ENCODE data around the gene CPNE1. TPM values are rescaled to one million over a fixed set of nuclear protein-coding genes. Genes with fewer than 3 reads are reported as not detected.
"Not testable (repeated sequence)": the region's sequence is repeated elsewhere in the genome, so short reads cannot be mapped to it uniquely, and the experiment has no call there.

CPNE1 gene
- total and polyA plus RNA-seq, 10 of the 15 experiments (the other 5 are each of a cell fraction or from before 2014, with no cell fraction given) = 84.9 to 209 (median 146) TPM

- TF ChIP-seq RELB (IDR thresholded peaks at IDR 0.05; ENCODE audit: low read depth) (no peak), ZSCAN29 (IDR thresholded peaks at IDR 0.05) (no peak)
These were observed 25.6 kb upstream of the CPNE1 start (continued) for GRCh38 chr20:35690265-35690664.

- intact Hi-C loops (cut with micrococcal nuclease; ENCODE audit: unreplicated experiment) = loop anchor here (2.0 kb wide), 1 partner anchor 198 kb away; no protein-coding TSS in a partner anchor
- H3K79me2 ChIP-seq (ENCODE audit: control insufficient read depth, insufficient read depth, low read length); H3K27ac ChIP-seq (ENCODE audit: control insufficient read depth, insufficient read depth); FAIRE-seq; H3K4me1 ChIP-seq (ENCODE audit: control insufficient read depth, insufficient read depth, low read length); SMC1A ChIA-PET (ENCODE audit: uncharacterized antibody, unreplicated experiment); H3K4me2 ChIP-seq (ENCODE audit: control insufficient read depth, insufficient read depth); H3K9ac ChIP-seq (ENCODE audit: control insufficient read depth, insufficient read depth, low read length); in situ Hi-C loops (cut with MboI); ATAC-seq; DNase-seq (ENCODE audit: low read depth, low spot score); H3K36me3 ChIP-seq (ENCODE audit: control insufficient read depth in 2 of 2, insufficient read depth in 2 of 2, low read length in 1 of 2); H3K9me3 ChIP-seq (replicated peaks; ENCODE audit: control insufficient read depth, insufficient read depth, low read length); BruUV-seq (replicated peaks); H3K27me3 ChIP-seq (replicated peaks in 1 of 2; ENCODE audit: control insufficient read depth in 2 of 2, insufficient read depth in 2 of 2, low read length in 1 of 2); H3K4me3 ChIP-seq; H4K20me1 ChIP-seq (ENCODE audit: control insufficient read depth, insufficient read depth); H2AFZ ChIP-seq (ENCODE audit: control insufficient read depth, low read depth, low read length): not testable (repeated sequence)
- WGBS (ENCODE audit: insufficient coverage, insufficient replicate concordance, low lambda C conversion rate, missing lambda C conversion rate) = 95% methylated on average over 11 of the region's 11 CpGs
- POLR2A ChIA-PET = interaction anchor here (1.1 kb wide), 1 partner anchor 44 kb away, joined by 5 read pairs; no protein-coding TSS in a partner anchor
- peak; percentile 98 for TF ChIP-seq ZBTB33 (IDR thresholded peaks at IDR 0.05)
- TF ChIP-seq RAD21 (IDR thresholded peaks at IDR 0.05; ENCODE audit: insufficient read depth, low read depth, low read length) = peak; percentile 18; the same call in 1 of the 2 replicates
- 0 out of 6 replicates have a peak, but pooled peaks of 1 of the 3 experiments have one; percentile 6 for TF ChIP-seq CTCF (IDR thresholded peaks at IDR 0.05 in 2 of 3, conservative IDR thresholded peaks at IDR 0.05 in 1 of 3; ENCODE audit: control insufficient read depth in 2 of 3, extremely low read depth in 1 of 3, insufficient read depth in 1 of 3, low read depth in 3 of 3, low read length in 3 of 3)
- CTCF ChIA-PET = interaction anchor here (0.8 kb wide), 1 partner anchor 196 kb away, joined by 3 read pairs; no protein-coding TSS in a partner anchor
- RAD21 ChIA-PET (ENCODE audit: unreplicated experiment) = interaction anchor here (0.6 to 1.0 kb wide), 2 partner anchors 28 to 306 kb away, joined by 3 to 5 read pairs; no protein-coding TSS in a partner anchor
These were observed 22.2 kb upstream of the CPNE1 start for GRCh38 chr20:35686872-35687271.

GRCh38 chr20:35685368-35685767, 20.7 kb upstream of the CPNE1 start:
- H3K27ac ChIP-seq (ENCODE audit: control insufficient read depth, insufficient read depth); H3K4me3 ChIP-seq; CTCF ChIA-PET; H4K20me1 ChIP-seq (ENCODE audit: control insufficient read depth, insufficient read depth); ATAC-seq; SMC1A ChIA-PET (ENCODE audit: uncharacterized antibody, unreplicated experiment); H3K4me1 ChIP-seq (ENCODE audit: control insufficient read depth, insufficient read depth, low read length); H3K9ac ChIP-seq (ENCODE audit: control insufficient read depth, insufficient read depth, low read length); in situ Hi-C loops (cut with MboI); H3K36me3 ChIP-seq (ENCODE audit: control insufficient read depth in 2 of 2, insufficient read depth in 2 of 2, low read length in 1 of 2); intact Hi-C loops (cut with micrococcal nuclease; ENCODE audit: unreplicated experiment); H3K79me2 ChIP-seq (ENCODE audit: control insufficient read depth, insufficient read depth, low read length); DNase-seq (ENCODE audit: low read depth, low spot score); H3K4me2 ChIP-seq (ENCODE audit: control insufficient read depth, insufficient read depth); H3K9me3 ChIP-seq (replicated peaks; ENCODE audit: control insufficient read depth, insufficient read depth, low read length); BruUV-seq (replicated peaks); RAD21 ChIA-PET (ENCODE audit: unreplicated experiment); H2AFZ ChIP-seq (ENCODE audit: control insufficient read depth, low read depth, low read length); FAIRE-seq; H3K27me3 ChIP-seq (replicated peaks in 1 of 2; ENCODE audit: control insufficient read depth in 2 of 2, insufficient read depth in 2 of 2, low read length in 1 of 2): not testable (repeated sequence)
- POLR2A ChIA-PET = interaction anchor here (0.7 kb wide), 1 partner anchor 131 kb away, joined by 3 read pairs; no protein-coding TSS in a partner anchor
- 94% methylated on average over 9 of the region's 9 CpGs for WGBS (ENCODE audit: insufficient coverage, insufficient replicate concordance, low lambda C conversion rate, missing lambda C conversion rate)

All from GM12878 (cell line).